Chondrocyte (in vitro differentiated cells): Measurements from ENCODE around the gene NXPH3. TPM values are rescaled to one million over a fixed set of nuclear protein-coding genes. Genes with fewer than 3 reads are reported as not detected.

Source experiments
- DNase-seq: peaks from one replicate; pipeline ENCODE4 v3.0.0; 2021; ENCODE audit warnings: mixed read lengths, low spot score
- H3K27ac Mint-ChIP-seq: one replicate; pipeline ENCODE4 v1.8.0; 2021; ENCODE audit warnings: mild to moderate bottlenecking, moderate library complexity, mixed read lengths; ENCODE audit not compliant: unreplicated experiment
- H3K27me3 Mint-ChIP-seq: 2 replicates; pipeline ENCODE4 v1.8.0; 2021; ENCODE audit warnings: low read depth, mixed read lengths
- H3K36me3 Mint-ChIP-seq: 2 replicates; pipeline ENCODE4 v1.8.0; 2021; ENCODE audit warnings: low read depth, mixed read lengths
- H3K4me1 Mint-ChIP-seq: 2 replicates; pipeline ENCODE4 v1.8.0; 2021; ENCODE audit warnings: low read depth, mild to moderate bottlenecking, mixed read lengths
- H3K4me3 Mint-ChIP-seq: one replicate; pipeline ENCODE4 v1.8.0; 2021; ENCODE audit warnings: mild to moderate bottlenecking, moderate library complexity, mixed read lengths; ENCODE audit not compliant: unreplicated experiment
- H3K9me3 Mint-ChIP-seq: 2 replicates; pipeline ENCODE4 v1.8.0; 2021; ENCODE audit warnings: low read depth, mixed read lengths
- total RNA-seq: library from RNA; stranded (reverse); gene quantifications from 3 replicates; pipeline ENCODE4 v1.2.1, GENCODE V29; 2021
- TF ChIP-seq, protein P1 (sequence below): fragments of 200-600 bp; sonication (generic); IDR thresholded peaks from 2 replicates; pipeline ENCODE4 v1.5.0; 2021; ENCODE audit warnings: antibody characterized with exemption, mild to moderate bottlenecking, moderate library complexity

NXPH3 gene
- total RNA-seq, 1 donor from 2014 or later, result 4.5 TPM

DNA sequence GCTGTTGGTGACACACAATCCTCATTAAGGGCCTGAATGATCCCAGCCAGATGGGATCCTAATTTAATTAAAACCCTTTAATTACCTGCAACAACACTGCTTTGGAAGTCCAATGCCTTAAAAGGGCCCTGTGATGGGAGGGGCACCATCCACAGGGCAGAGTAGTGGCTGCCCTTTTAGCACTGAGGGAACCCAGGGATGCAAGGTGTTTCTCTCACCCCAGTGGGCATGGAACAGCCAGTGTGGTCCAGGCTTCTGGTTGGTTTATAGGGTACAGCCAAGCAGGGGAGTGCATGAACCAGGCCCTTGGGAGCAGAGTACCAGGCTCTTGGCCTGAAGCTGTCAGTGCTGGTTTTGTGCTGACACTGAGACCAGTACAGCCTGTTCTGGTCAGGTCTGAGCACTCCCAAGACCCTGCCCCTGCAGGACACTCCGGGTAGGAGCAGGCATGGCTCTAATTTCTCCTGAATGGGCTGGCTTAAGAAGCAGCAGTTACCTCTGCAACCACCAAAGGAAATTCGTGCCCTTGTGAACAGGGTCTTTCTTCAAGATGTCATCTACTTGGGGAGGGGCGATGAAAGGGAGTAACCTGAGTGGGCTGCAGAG is 9.9 kb downstream of the NXPH3 start:
- no peak overlapping the region for H3K4me3 Mint-ChIP-seq
- no peaks in the 10 kb centered on the region for H3K9me3 Mint-ChIP-seq
- no peak for DNase-seq
- no peak overlapping the region for H3K27ac Mint-ChIP-seq
- TF ChIP-seq, protein P1, sequence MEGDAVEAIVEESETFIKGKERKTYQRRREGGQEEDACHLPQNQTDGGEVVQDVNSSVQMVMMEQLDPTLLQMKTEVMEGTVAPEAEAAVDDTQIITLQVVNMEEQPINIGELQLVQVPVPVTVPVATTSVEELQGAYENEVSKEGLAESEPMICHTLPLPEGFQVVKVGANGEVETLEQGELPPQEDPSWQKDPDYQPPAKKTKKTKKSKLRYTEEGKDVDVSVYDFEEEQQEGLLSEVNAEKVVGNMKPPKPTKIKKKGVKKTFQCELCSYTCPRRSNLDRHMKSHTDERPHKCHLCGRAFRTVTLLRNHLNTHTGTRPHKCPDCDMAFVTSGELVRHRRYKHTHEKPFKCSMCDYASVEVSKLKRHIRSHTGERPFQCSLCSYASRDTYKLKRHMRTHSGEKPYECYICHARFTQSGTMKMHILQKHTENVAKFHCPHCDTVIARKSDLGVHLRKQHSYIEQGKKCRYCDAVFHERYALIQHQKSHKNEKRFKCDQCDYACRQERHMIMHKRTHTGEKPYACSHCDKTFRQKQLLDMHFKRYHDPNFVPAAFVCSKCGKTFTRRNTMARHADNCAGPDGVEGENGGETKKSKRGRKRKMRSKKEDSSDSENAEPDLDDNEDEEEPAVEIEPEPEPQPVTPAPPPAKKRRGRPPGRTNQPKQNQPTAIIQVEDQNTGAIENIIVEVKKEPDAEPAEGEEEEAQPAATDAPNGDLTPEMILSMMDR, result peak; percentile 50
- no peaks in the 10 kb centered on the region for H3K36me3 Mint-ChIP-seq
- peaks cover 24% of the 10 kb centered on the region for H3K4me1 Mint-ChIP-seq
- H3K27me3 Mint-ChIP-seq, result no peaks in the 10 kb centered on the region

- Mint-ChIP-seq H3K36me3 (peaks cover 12% of the 10 kb centered on the region), H3K4me3 (no peak overlapping the region), H3K9me3 (no peaks in the 10 kb centered on the region), H3K27me3 (no peaks in the 10 kb centered on the region), H3K27ac (no peak overlapping the region), H3K4me1 (peaks cover 29% of the 10 kb centered on the region)
- TF ChIP-seq, protein P1, result no peak
- no peak for DNase-seq
Measured at GRCh38 chr17:49587366-49588073, 11.8 kb downstream of the NXPH3 start.

DNA sequence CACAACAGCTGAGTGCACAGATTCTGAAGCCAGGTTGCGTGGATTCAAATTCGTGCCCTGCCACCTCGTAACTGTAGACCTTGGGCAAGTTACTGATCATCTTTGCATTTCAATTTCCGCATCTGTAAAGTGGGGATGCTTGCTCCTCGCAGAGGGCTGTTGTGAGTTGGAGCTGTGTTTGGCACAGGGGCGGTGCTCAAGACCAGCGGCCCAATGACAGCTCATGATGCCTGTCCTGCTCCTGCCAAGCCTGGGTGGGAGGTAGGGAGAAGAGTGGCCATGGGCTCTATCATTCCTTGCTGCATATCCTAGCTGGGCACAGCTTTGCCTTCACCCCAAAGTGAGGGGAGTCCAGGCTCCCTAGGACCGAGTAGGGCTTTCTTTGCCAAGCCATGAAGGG is 12.6 kb downstream of the NXPH3 start:
- no peak for DNase-seq
- Mint-ChIP-seq H3K36me3 (peaks cover 15% of the 10 kb centered on the region), H3K4me1 (peaks cover 29% of the 10 kb centered on the region)

DNA sequence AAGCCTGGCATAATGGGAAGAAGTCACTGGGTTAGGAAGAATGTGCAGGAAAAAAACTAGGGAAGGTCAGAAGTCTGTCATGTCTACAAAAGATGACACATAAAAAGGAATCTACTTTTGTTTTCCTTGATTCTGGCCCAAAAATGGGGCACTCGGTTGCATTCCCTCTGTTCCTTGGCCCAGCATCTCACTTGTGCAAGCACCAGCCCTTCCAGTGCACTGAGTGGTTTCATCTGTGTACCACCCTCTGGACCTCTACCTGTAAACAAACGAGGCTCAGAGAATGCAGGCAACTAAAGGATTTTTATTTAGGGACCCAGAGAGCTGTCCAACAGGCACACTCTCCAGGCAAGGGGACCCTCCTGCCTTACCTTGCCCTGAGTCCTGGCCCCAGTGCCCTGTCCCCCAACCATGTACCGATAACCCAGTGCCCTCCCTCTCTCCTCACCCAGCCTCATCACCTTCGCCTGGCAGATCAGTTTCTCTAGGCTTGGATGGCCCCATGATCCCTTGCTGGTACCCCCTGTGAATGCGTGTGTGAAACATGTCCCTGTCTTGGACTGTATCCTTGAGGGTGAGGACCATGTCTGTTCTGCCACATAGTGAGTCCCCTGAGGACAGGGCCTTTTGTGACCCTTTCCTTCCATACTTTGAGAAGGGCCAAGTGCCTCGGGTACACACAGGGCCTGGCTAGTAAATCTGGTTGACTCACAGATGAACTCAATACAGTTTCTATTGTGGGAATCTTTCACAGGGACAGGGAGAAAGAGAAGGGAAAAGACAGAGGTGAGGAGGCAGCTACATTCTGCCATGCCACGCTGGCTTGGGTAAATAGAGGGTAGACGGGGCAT is 13.3 kb downstream of the NXPH3 start:
- H3K27ac Mint-ChIP-seq, result peak overlapping the region; percentile 74
- DNase-seq, result no peak

More for the DNA sequence above, 12.6 kb downstream of the NXPH3 start:
- H3K4me3 Mint-ChIP-seq, result no peak overlapping the region
- H3K27ac Mint-ChIP-seq, result peak overlapping the region; percentile 74
- H3K9me3 Mint-ChIP-seq, result no peaks in the 10 kb centered on the region
- TF ChIP-seq, protein P1, result no peak
- H3K27me3 Mint-ChIP-seq, result no peaks in the 10 kb centered on the region

GRCh38 chr17:49589577-49589927 is 13.9 kb downstream of the NXPH3 start:
- Mint-ChIP-seq H3K9me3 (no peaks in the 10 kb centered on the region), H3K27me3 (no peaks in the 10 kb centered on the region), H3K36me3 (peaks cover 18% of the 10 kb centered on the region), H3K27ac (peak overlapping the region; percentile 74), H3K4me3 (no peak overlapping the region), H3K4me1 (peaks cover 24% of the 10 kb centered on the region)
- DNase-seq, result no peak
- TF ChIP-seq, protein P1, result no peak

More for the DNA sequence above, 13.3 kb downstream of the NXPH3 start:
- Mint-ChIP-seq H3K36me3 (peaks cover 15% of the 10 kb centered on the region), H3K4me1 (peaks cover 25% of the 10 kb centered on the region), H3K9me3 (no peaks in the 10 kb centered on the region), H3K27me3 (no peaks in the 10 kb centered on the region), H3K4me3 (no peak overlapping the region)
- TF ChIP-seq, protein P1, result no peak
